Neural cell (in vitro differentiated cells): Measurements from ENCODE around the gene PLXNA4. TPM values are rescaled to one million over a fixed set of nuclear protein-coding genes. Genes with fewer than 3 reads are reported as not detected.

ENCODE experiments used
- H2AFZ ChIP-seq: fragments of 200-600, 300-800 bp; sonication (generic), shearing (Covaris generic); 2 replicates; pipeline ENCODE4 v1.6.0; 2014; ENCODE audit warnings: low read depth, mild to moderate bottlenecking, antibody characterized with exemption, low read length, moderate library complexity
- H3F3A ChIP-seq: fragments of 200-600 bp; shearing (Covaris generic); 2 replicates; pipeline ENCODE4 v1.6.1; 2016; ENCODE audit warnings: mild to moderate bottlenecking, moderate library complexity, mixed read lengths, antibody characterized with exemption, low read length; ENCODE audit not compliant: insufficient read depth, poor library complexity, severe bottlenecking
- H3K27ac ChIP-seq: fragments of 200-600, 300-800 bp; sonication (generic), shearing (Covaris generic); 2 replicates; pipeline ENCODE4 v1.5.1; 2014; ENCODE audit warnings: mild to moderate bottlenecking, low read length, moderate library complexity
- H3K27me3 ChIP-seq: fragments of 300-800, 200-600 bp; sonication (generic), shearing (Covaris generic); 2 replicates; pipeline ENCODE4 v1.6.0; 2014; ENCODE audit warnings: mild to moderate bottlenecking, low read depth, low read length, moderate library complexity; ENCODE audit not compliant: insufficient read depth
- H3K36me3 ChIP-seq: fragments of 300-800, 200-600 bp; sonication (generic), shearing (Covaris generic); 2 replicates; pipeline ENCODE4 v1.5.1; 2014; ENCODE audit warnings: mild to moderate bottlenecking, antibody characterized with exemption, low read length, moderate library complexity; ENCODE audit not compliant: insufficient read depth
- H3K4me2 ChIP-seq: fragments of 300-800, 200-600 bp; sonication (generic), shearing (Covaris generic); 2 replicates; pipeline ENCODE4 v1.6.0; 2014; ENCODE audit warnings: mild to moderate bottlenecking, low read length
- H3K4me3 ChIP-seq: fragments of 300-800, 200-600 bp; sonication (generic), shearing (Covaris generic); 2 replicates; pipeline ENCODE4 v1.5.1; 2014; ENCODE audit warnings: mild to moderate bottlenecking, low read length, moderate library complexity
- H3K79me2 ChIP-seq: fragments of 200-600 bp; shearing (Covaris generic); replicated peaks from 2 replicates; pipeline ENCODE4 v1.6.0; 2014; ENCODE audit warnings: mild to moderate bottlenecking, low read length, moderate library complexity; ENCODE audit not compliant: insufficient read depth
- H3K9ac ChIP-seq: fragments of 300-800, 200-600 bp; sonication (generic), shearing (Covaris generic); 2 replicates; pipeline ENCODE4 v1.6.1; 2016; ENCODE audit warnings: mild to moderate bottlenecking, low read length, mixed read lengths
- H3K9me2 ChIP-seq: fragments of 200-600 bp; shearing (Covaris generic); 2 replicates; pipeline ENCODE4 v1.6.1; 2016; ENCODE audit warnings: mild to moderate bottlenecking, low read length, mixed read lengths; ENCODE audit not compliant: insufficient read depth
- H3K9me3 ChIP-seq: fragments of 200-600, 300-800 bp; sonication (generic), shearing (Covaris generic); 2 replicates; pipeline ENCODE4 v1.6.1; 2016; ENCODE audit warnings: mild to moderate bottlenecking, mixed run types, low read length, moderate library complexity, mixed read lengths
- H4K20me1 ChIP-seq: fragments of 200-600 bp; shearing (Covaris generic); 2 replicates; pipeline ENCODE4 v1.6.1; 2016; ENCODE audit warnings: mild to moderate bottlenecking, mixed run types; ENCODE audit not compliant: insufficient read depth
- CTCF ChIP-seq: fragments of 450-650 bp; IDR thresholded peaks from 2 replicates; pipeline ENCODE4 v1.5.1; 2014; ENCODE audit warnings: antibody characterized with exemption, mild to moderate bottlenecking, moderate library complexity; ENCODE audit not compliant: poor library complexity, severe bottlenecking
- EP300 ChIP-seq: fragments of 450-650 bp; conservative IDR thresholded peaks from 2 replicates; pipeline ENCODE4 v1.6.1; 2014; ENCODE audit warnings: antibody characterized with exemption, mild to moderate bottlenecking, moderate library complexity; ENCODE audit not compliant: poor library complexity, severe bottlenecking
- EZH2 ChIP-seq: fragments of 200-600, 300-800 bp; shearing (Covaris generic), sonication (generic); IDR thresholded peaks from 2 replicates; pipeline ENCODE4 v1.6.1; 2014; ENCODE audit warnings: antibody characterized with exemption, low read length, borderline replicate concordance, mild to moderate bottlenecking; ENCODE audit not compliant: insufficient read depth, poor library complexity, severe bottlenecking
- MXI1 ChIP-seq: fragments of 450-650 bp; conservative IDR thresholded peaks from 2 replicates; pipeline ENCODE4 v1.6.1; 2014; ENCODE audit warnings: antibody characterized with exemption, mild to moderate bottlenecking; ENCODE audit not compliant: poor library complexity, severe bottlenecking
- POLR2AphosphoS5 ChIP-seq: IDR thresholded peaks from 2 replicates; pipeline ENCODE4 v1.6.1; 2012
- RAD21 ChIP-seq: fragments of 450-650 bp; conservative IDR thresholded peaks from 2 replicates; pipeline ENCODE4 v1.6.1; 2014; ENCODE audit warnings: antibody characterized with exemption, mild to moderate bottlenecking, moderate library complexity
- REST ChIP-seq: IDR thresholded peaks from 2 replicates; pipeline ENCODE4 v1.6.1; 2012; ENCODE audit warnings: borderline replicate concordance
- SMC3 ChIP-seq: fragments of 450-650 bp; conservative IDR thresholded peaks from 2 replicates; pipeline ENCODE4 v1.6.1; 2014; ENCODE audit warnings: antibody characterized with exemption, mild to moderate bottlenecking, moderate library complexity; ENCODE audit not compliant: poor library complexity
- TAF1 ChIP-seq: IDR thresholded peaks from 2 replicates; pipeline ENCODE4 v1.6.1; 2012; ENCODE audit warnings: low read depth
- polyA plus RNA-seq: library from polyadenylated mRNA; depleted of rRNA; stranded (reverse); fragments of >200 nt; gene quantifications from 2 replicates; pipeline ENCODE4 v1.2.3, GENCODE V29; 2014

The PLXNA4 gene
- polyA plus RNA-seq, 1 donor from 2014 or later, result 7.2 TPM

- Histone ChIP-seq H4K20me1 (no peaks in the 10 kb centered on the region), H2AFZ (no peak overlapping the region), H3K9ac (no peak overlapping the region), H3K9me2 (no peaks in the 10 kb centered on the region), H3K4me2 (no peak overlapping the region), H3K79me2 (no peaks in the 10 kb centered on the region), H3K27ac (no peak overlapping the region), H3K36me3 (no peaks in the 10 kb centered on the region), H3K9me3 (no peaks in the 10 kb centered on the region), H3F3A (no peaks in the 10 kb centered on the region), H3K4me3 (no peak overlapping the region), H3K27me3 (no peaks in the 10 kb centered on the region)
- TF ChIP-seq TAF1 (no peak), EP300 (no peak), MXI1 (no peak), POLR2AphosphoS5 (no peak), REST (no peak), SMC3 (no peak), RAD21 (no peak), CTCF (no peak), EZH2 (no peak)
Measured at GRCh38 chr7:132243051-132243450, 333.2 kb downstream of the PLXNA4 start.

GRCh38 chr7:132242192-132242812 lies 334.0 kb downstream of the PLXNA4 start:
- no peak overlapping the region for H3K4me3 ChIP-seq
- H3K79me2 ChIP-seq, result no peaks in the 10 kb centered on the region
- no peaks in the 10 kb centered on the region for H3K9me2 ChIP-seq
- no peaks in the 10 kb centered on the region for H3K9me3 ChIP-seq
- no peaks in the 10 kb centered on the region for H4K20me1 ChIP-seq
- TF ChIP-seq EZH2, result no peak
- no peak for TF ChIP-seq POLR2AphosphoS5
- TF ChIP-seq CTCF, result no peak
- TF ChIP-seq TAF1, result no peak
- H3K9ac ChIP-seq, result no peak overlapping the region
- no peaks in the 10 kb centered on the region for H3F3A ChIP-seq
- H3K27ac ChIP-seq, result no peak overlapping the region
- no peaks in the 10 kb centered on the region for H3K36me3 ChIP-seq
- H3K27me3 ChIP-seq, result no peaks in the 10 kb centered on the region
- no peak overlapping the region for H2AFZ ChIP-seq
- H3K4me2 ChIP-seq, result no peak overlapping the region
